Smooth muscle cell of the coronary artery (primary cell): Measurements from ENCODE around the gene PPIL6. TPM values are rescaled to one million over a fixed set of nuclear protein-coding genes. Genes with fewer than 3 reads are reported as not detected.

Experiments
- total RNA-seq: library from RNA; depleted of rRNA; stranded (reverse); fragments of >200 nt; gene quantifications from 2 replicates; pipeline ENCODE4 v1.2.3, GENCODE V29; 2014; ENCODE audit warnings: low replicate concordance

The PPIL6 gene
- total RNA-seq: 2.1 and 2.2 TPM in 2 replicates

DNA sequence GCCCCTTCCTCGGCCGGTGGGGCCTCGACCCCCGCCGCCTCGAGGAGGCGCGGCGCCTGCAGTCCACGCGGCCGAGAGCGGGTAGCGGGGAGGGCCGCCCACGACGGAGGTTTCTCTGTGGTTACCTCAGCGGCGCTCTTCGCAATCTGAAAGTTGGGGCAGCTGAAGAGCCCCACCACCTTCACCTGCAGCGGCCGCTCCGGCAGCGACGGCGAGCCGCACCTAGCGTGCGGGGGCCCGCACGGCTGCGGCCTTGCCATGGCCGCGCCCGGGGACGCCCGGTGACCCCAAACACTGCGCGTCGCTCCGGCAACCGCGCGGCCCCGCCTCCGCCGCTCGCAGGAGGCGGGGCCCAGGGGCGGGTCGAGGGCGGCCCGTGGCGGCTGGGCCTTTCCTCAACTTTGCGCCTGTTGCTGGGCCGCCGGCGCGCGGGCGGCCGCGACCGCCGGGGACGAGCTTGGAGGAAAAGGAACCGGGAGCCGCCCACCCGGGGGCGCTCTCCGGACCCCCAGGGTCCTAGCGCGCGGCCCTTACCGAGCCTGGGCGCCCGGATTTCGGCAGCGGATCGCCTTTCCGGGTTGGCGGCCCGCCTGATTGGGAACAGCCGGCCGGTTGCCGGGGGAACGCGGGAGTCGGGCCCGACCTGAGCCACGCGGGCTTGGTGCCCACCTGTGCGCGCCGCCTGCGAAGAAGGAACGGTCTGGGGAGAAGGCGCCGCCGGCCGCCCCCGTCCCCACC lies at the start of gene PPIL6, which contains the start of gene SMPD2:
PPIL6 (minus strand) TSS at position 298 of the 738 bp plus-strand sequence; CDS start at position 260, 38 bp downstream.
SMPD2 (plus strand) TSS at position 394 of the 738 bp plus-strand sequence. CDS start 398 bp downstream, outside the sequence.

GRCh38 chr6:109482905-109483734 lies 42.7 kb upstream of the PPIL6 start, which contains the start of gene ZBTB24:
Gene ZBTB24, minus strand, starts transcription at chr6:109483219. Its CDS starts 1,193 bp downstream, at chr6:109482026.

DNA sequence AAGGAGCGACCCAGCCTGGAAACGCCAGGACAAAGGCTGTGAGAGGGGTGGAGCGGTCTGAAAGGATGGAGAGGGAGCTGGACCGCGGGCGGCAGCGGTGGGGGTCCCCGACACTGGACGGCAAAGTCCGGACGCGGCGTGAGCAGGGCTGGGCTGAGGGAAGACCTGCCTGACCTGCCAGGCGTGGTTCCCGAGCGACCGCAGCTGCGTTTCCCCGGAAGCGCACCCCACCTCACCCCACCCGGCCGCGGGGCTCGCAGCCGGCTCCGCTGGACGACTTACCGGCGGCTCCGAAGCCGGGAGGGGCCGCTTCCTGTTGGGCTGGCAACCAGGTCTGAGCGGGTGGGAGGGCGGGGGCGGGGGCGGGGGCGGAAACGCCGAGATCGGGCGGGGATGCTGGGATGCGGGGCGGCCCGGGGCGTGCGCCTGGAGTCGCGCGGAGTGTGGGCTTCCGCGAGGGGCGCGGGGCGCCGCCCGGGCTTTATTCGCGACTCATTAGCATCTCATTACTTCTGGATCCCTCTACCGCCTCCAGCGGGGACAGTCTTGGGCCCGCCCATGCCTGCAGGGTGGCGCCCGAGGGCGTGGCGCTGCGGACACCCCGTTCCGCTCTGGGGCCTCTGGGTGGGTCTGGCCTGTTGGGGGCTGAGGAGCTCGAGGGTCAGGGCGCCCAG lies 15.1 kb upstream of the PPIL6 start, which contains the start of gene MICAL1:
MICAL1 (minus strand) TSS at position 336 of the 674 bp plus-strand sequence. CDS start 1,576 bp downstream, outside the sequence.

DNA sequence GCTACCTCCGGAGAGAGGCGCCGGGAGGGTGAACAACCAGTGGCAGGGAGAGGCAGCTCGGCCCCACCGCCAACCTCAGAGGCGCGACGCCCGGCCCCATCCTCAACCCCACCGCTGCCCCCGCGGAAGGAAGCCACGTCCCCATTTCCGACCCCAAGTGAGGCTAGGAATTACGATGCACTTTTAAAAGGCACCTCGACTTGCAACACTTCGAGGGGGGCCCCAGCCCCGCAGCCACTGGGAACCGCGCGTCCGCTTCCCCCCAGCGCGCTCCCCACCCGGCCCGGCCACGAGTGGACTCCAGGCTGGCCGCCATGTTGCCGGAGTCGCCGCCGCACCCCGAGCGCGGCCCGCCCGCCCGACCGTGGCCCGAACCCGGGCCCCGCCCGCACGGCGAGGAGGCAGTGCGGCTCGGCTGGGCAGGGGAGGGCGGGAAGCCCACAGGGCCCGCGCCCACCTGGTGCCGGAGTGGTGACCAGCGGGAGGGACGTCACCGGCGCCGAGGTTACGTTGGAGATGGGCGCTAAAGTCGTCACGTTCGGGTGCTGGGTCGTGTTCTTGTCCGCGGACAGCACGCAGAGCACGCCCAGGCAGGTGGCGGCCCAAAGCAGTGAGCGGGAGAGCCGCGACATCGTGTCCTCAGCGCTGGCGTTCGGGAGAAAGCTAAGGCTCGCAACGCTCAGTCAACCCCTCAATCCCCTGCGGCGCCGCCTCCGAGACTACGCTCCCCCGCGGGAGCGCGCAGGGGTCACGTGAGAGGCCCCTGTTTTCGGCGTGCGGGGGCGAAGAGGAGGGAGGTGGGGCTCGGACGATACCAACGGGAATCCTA lies 58.5 kb downstream of the PPIL6 start, which contains the start of gene CD164:
CD164 (minus strand) TSS at position 721 of the 829 bp plus-strand sequence; CDS start at position 632, 89 bp downstream.

Other genes with a start within 250 kb of the PPIL6 start
- 123 and 185 TPM in 2 replicates for gene CD164, start 58.2 kb downstream of the PPIL6 start, total RNA-seq
- 12.6 and 14.4 TPM in 2 replicates for gene SMPD2, start 96 bp upstream of the PPIL6 start, total RNA-seq
- 28.9 and 67.8 TPM in 2 replicates for gene MICAL1, start 15.1 kb upstream of the PPIL6 start, total RNA-seq
- gene ZBTB24, start 42.6 kb upstream of the PPIL6 start, total RNA-seq: 3.4 and 6.0 TPM in 2 replicates